Activated T-cell treated with anti-CD3 and anti-CD28 coated beads, Interleukin-2, amount 50 U/mL, for 72 hours (primary cell): ENCODE measurements around the gene FGF21. TPM values are rescaled to one million over a fixed set of nuclear protein-coding genes. Genes with fewer than 3 reads are reported as not detected.
"Not testable (repeated sequence)": the region's sequence is repeated elsewhere in the genome, so short reads cannot be mapped to it uniquely, and the experiment has no call there.

Experiments
- ATAC-seq, 2 donors: fragments of 150-1000 bp; cut with Tn5 transposase; replicated peaks in 1 of 2; 2 replicates each; pipeline ENCODE4 v1.10.0; 2021; ENCODE audit warnings: moderate library complexity in 2 of 2, mild to moderate bottlenecking in 1 of 2
- DNase-seq, 2 donors: peaks; one replicate each; pipeline ENCODE4 v3.0.0; 2021 to 2022; ENCODE audit warnings: mixed read lengths in 1 of 2
- H3K27ac Mint-ChIP-seq: one replicate; pipeline ENCODE4 v1.8.0; 2022; ENCODE audit warnings: mild to moderate bottlenecking, moderate library complexity, mixed read lengths
- H3K27me3 Mint-ChIP-seq: one replicate; pipeline ENCODE4 v1.8.0; 2022; ENCODE audit warnings: low read depth, mixed read lengths
- H3K36me3 Mint-ChIP-seq, 2 donors: one replicate each; pipeline ENCODE4 v1.8.0; 2022; ENCODE audit warnings: mixed read lengths in 2 of 2, mild to moderate bottlenecking in 1 of 2; ENCODE audit not compliant: insufficient read depth in 2 of 2
- H3K4me1 Mint-ChIP-seq: one replicate; pipeline ENCODE4 v1.8.0; 2022; ENCODE audit warnings: low read depth, mixed read lengths
- H3K4me3 Mint-ChIP-seq, 2 donors: one replicate each; pipeline ENCODE4 v1.8.0; 2022; ENCODE audit warnings: mild to moderate bottlenecking in 2 of 2, mixed read lengths in 2 of 2, moderate library complexity in 2 of 2
- H3K9me3 Mint-ChIP-seq, 2 donors: one replicate each; pipeline ENCODE4 v1.8.0; 2022; ENCODE audit warnings: mixed read lengths in 2 of 2
- total RNA-seq, 2 donors: library from RNA; stranded (reverse); gene quantifications; one replicate each; pipeline ENCODE4 v1.2.3, GENCODE V29; 2022

The FGF21 gene, protein sequence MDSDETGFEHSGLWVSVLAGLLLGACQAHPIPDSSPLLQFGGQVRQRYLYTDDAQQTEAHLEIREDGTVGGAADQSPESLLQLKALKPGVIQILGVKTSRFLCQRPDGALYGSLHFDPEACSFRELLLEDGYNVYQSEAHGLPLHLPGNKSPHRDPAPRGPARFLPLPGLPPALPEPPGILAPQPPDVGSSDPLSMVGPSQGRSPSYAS
- not detected for total RNA-seq

DNA sequence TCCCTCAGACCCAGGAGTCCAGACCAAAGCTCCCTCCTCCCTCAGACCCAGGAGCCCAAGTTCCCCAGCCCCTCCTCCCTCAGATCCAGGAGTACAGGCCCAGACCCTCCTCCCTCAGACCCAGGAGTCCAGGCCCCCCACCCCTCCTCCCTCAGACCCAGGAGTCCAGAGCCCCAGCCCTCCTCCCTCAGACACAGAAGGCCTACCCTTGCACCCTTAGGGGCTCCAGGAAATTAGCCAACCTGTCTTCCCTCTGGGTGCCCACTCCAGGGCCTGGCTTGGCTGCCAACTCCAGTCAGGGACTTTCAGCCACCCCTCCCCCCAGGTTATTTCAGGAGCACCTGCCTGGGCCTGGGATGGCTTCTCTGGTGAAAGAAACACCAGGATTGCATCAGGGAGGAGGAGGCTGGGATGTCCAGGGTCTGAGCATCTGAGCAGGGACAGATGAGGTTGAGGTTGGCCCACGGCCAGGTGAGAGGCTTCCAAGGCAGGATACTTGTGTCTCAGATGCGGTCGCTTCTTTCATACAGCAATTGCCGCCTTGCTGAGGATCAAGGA is at the start of gene FGF21:
FGF21 (plus strand) TSS at position 441 of the 558 bp plus-strand sequence. CDS start 713 bp downstream, outside the sequence.
- Mint-ChIP-seq H3K36me3 (no peaks in the 10 kb centered on the region), H3K9me3 (no peaks in the 10 kb centered on the region), H3K4me3 (no peak within 1 kb of the TSS), H3K4me1 (peaks cover 20% of the 10 kb centered on the region), H3K27me3 (peaks cover 31% of the 10 kb centered on the region), H3K27ac (no peak within 1 kb of the TSS)
- DNase-seq = no peak
- no peak for ATAC-seq

GRCh38 chr19:48708471-48708870 is 46.9 kb upstream of the FGF21 start:
- ATAC-seq (no peak), DNase-seq (no peak)
- peaks cover 6 to 10% of the 10 kb centered on the region in 2 donors for H3K36me3 Mint-ChIP-seq
- H3K4me1 Mint-ChIP-seq = peaks cover 5% of the 10 kb centered on the region
- H3K27ac Mint-ChIP-seq = no peak overlapping the region
- H3K9me3 Mint-ChIP-seq = peaks cover 0 to 2% of the 10 kb centered on the region in 2 donors
- no peak overlapping the region for H3K4me3 Mint-ChIP-seq
- H3K27me3 Mint-ChIP-seq = no peaks in the 10 kb centered on the region

DNA sequence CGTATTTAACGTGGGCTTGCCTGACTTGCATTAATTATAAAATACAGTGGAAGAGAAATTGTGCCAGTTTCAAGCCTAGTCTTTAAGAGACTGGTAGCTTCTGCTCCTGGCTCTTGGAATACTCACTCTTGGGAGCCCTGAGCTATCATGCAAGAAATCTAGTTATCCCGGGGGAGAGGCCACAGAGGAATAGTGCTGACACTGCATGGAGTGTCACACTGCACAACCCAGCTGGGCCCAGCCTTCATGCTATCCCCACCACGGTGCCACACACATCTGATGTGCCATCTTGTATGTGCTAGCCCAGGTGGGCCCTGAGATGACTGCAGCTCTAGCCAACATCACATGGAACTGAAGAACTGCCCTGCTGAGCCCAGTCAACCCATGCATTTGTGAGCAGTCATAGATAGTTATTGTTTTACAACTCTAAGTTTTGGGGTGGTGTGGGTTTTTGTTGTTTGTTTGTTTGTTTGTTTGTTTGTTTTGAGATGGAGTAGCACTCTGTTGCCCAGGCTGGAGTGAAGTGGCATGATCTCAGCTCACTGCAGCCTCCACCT is 44.1 kb upstream of the FGF21 start:
- H3K27me3 Mint-ChIP-seq = no peaks in the 10 kb centered on the region
- H3K4me1 Mint-ChIP-seq = peaks cover 17% of the 10 kb centered on the region
- ATAC-seq = no peak
- no peak overlapping the region for H3K27ac Mint-ChIP-seq
- no peak for DNase-seq
- H3K36me3 Mint-ChIP-seq = peaks cover 6 to 10% of the 10 kb centered on the region in 2 donors
- peaks cover 0 to 2% of the 10 kb centered on the region in 2 donors for H3K9me3 Mint-ChIP-seq
- no peak overlapping the region for H3K4me3 Mint-ChIP-seq

GRCh38 chr19:48713041-48713863 is 42.1 kb upstream of the FGF21 start:
- Mint-ChIP-seq H3K36me3 (peaks cover 6 to 8% of the 10 kb centered on the region in 2 donors), H3K27ac (no peak overlapping the region), H3K4me1 (peaks cover 17% of the 10 kb centered on the region), H3K27me3 (no peaks in the 10 kb centered on the region), H3K4me3 (peak overlapping the region; percentile 77 to 92), H3K9me3 (peaks cover 0 to 2% of the 10 kb centered on the region in 2 donors)
- no peak for DNase-seq
- ATAC-seq = no peak

GRCh38 chr19:48713864-48714755 is 41.2 kb upstream of the FGF21 start:
- Mint-ChIP-seq H3K9me3 (peaks cover 0 to 2% of the 10 kb centered on the region in 2 donors), H3K36me3 (peaks cover 4 to 8% of the 10 kb centered on the region in 2 donors), H3K4me3 (peak overlapping the region; percentile 77 to 92), H3K4me1 (peaks cover 17% of the 10 kb centered on the region), H3K27me3 (no peaks in the 10 kb centered on the region), H3K27ac (peak overlapping the region; percentile 90)
- ATAC-seq = peak; percentile 92 to 93
- DNase-seq = peak; percentile 98 to 99

- DNase-seq (no peak), ATAC-seq (no peak)
- Mint-ChIP-seq H3K27ac (peak overlapping the region; percentile 90), H3K9me3 (peaks cover 0 to 2% of the 10 kb centered on the region in 2 donors), H3K36me3 (peaks cover 4 to 8% of the 10 kb centered on the region in 2 donors), H3K4me1 (peaks cover 17% of the 10 kb centered on the region), H3K27me3 (no peaks in the 10 kb centered on the region), H3K4me3 (peak overlapping the region; percentile 77 to 92)
Observed at GRCh38 chr19:48714759-48715675, 40.3 kb upstream of the FGF21 start.

- Mint-ChIP-seq H3K27me3 (no peaks in the 10 kb centered on the region), H3K27ac (no peak overlapping the region), H3K4me3 (peak overlapping the region in 1 of 2 donors; percentile 92), H3K36me3 (peaks cover 4 to 8% of the 10 kb centered on the region in 2 donors), H3K9me3 (peaks cover 0 to 1% of the 10 kb centered on the region in 2 donors), H3K4me1 (peaks cover 22% of the 10 kb centered on the region)
- no peak for ATAC-seq
- DNase-seq = no peak
Observed at GRCh38 chr19:48715681-48716171, 39.6 kb upstream of the FGF21 start.

GRCh38 chr19:48716562-48717291 is 38.6 kb upstream of the FGF21 start:
- Mint-ChIP-seq H3K27me3 (no peaks in the 10 kb centered on the region), H3K36me3 (peaks cover 2 to 4% of the 10 kb centered on the region in 2 donors), H3K4me1 (peaks cover 30% of the 10 kb centered on the region), H3K27ac (no peak overlapping the region), H3K9me3 (no peaks in the 10 kb centered on the region), H3K4me3 (no peak overlapping the region)
- DNase-seq (no peak), ATAC-seq (no peak)

DNA sequence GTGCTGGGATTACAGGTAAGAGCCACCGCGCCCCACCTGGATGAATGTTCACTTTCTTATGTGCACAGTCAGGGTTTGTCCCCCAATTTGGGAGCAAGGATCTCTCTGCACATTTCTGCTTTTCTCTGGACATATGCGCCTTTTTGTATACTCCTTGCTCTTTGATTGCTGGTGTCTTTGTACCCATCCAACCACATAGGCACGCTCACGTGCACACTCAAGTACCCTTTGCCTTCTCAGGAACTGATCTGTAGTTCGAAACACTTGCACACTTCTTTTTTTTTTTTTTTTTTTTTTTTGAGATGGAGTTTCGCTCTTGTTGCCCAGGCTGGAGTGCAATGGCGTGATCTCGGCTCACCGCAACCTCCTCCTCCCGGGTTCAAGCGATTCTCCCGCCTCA is 37.2 kb upstream of the FGF21 start:
- not testable (repeated sequence) for H3K9me3 Mint-ChIP-seq, DNase-seq, H3K4me3 Mint-ChIP-seq, ATAC-seq, H3K27ac Mint-ChIP-seq, H3K27me3 Mint-ChIP-seq, H3K36me3 Mint-ChIP-seq
- peaks cover 27% of the 10 kb centered on the region for H3K4me1 Mint-ChIP-seq

DNA sequence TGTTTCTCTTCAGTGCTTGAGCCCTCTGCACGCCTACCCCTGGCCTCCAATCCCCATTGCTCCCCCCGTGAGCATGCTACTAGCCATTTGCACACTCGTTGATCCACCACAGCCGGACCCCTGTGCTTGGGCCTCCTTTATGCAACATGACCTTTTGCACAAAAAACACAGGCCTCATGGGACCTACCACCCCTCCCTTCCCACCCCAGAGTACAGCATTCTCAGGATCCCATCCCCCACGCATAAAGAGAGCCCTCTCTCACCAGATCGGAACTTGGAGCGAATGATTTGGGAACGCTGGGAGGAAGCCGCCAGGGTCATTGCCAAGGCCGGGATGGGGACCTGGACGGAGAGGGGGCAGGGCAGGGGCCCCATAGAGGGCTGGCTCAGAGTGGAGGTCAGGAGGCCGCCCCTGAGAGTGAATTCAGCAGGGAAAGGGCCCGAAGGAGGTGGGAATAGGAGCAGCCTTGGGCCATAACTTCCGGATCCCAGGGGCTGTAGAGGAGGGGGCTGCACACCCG is 36.6 kb upstream of the FGF21 start:
- H3K4me1 Mint-ChIP-seq = peaks cover 24% of the 10 kb centered on the region
- no peak for ATAC-seq
- H3K27ac Mint-ChIP-seq = no peak overlapping the region
- no peaks in the 10 kb centered on the region for H3K9me3 Mint-ChIP-seq
- peak overlapping the region in 1 of 2 donors; percentile 52 for H3K4me3 Mint-ChIP-seq
- no peaks in the 10 kb centered on the region for H3K36me3 Mint-ChIP-seq
- no peaks in the 10 kb centered on the region for H3K27me3 Mint-ChIP-seq
- DNase-seq = no peak
